HG02798 (cell line): Measurements from ENCODE around the gene CFAP92.

ENCODE experiments used
- ATAC-seq: cut with Tn5 transposase; IDR thresholded peaks from one replicate; pipeline ENCODE4 v1.9.1; 2021; ENCODE audit warnings: mild to moderate bottlenecking; ENCODE audit not compliant: unreplicated experiment, poor library complexity

Gene CFAP92

DNA sequence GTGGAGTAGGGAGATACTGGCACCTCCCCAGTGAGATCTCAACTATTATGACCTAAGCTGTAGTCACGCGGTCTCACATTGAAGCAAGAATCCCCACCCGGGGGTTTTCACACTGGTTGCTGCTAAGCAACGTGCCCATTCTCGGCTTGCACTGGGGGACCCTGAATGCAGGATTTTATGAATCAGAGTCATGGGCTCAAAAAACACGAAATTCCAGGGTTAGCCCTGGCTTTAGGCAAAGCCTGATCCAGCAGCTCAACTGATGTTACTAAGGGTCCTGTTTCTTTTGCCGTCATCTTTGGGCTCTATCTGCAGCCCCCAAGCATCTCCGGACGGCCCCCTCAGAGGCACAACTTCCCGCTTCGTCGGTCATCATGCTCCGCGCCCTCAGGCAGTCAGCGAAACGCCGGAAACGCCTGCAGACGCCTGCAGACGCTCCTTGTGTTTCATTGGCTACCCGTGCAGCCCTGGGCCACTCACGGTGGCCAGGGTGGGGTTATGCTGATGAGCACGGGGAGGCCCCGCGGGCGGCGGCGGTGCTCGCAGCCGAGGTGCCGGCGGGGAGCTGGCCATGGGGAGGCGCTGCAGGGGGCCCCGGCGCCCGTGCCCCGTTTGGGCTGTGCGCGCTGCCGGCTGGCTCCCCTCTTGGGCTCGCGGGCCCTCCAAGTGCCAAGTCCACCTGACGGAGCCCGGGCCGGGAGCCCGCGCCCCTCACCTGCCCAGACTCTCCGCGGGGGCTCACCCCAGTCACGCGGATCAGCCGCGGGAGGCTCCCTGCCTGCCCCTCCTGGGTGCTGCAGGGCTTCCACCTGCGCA, 33.1 kb upstream of the CFAP92 start:
- peak; percentile 99 for ATAC-seq

DNA sequence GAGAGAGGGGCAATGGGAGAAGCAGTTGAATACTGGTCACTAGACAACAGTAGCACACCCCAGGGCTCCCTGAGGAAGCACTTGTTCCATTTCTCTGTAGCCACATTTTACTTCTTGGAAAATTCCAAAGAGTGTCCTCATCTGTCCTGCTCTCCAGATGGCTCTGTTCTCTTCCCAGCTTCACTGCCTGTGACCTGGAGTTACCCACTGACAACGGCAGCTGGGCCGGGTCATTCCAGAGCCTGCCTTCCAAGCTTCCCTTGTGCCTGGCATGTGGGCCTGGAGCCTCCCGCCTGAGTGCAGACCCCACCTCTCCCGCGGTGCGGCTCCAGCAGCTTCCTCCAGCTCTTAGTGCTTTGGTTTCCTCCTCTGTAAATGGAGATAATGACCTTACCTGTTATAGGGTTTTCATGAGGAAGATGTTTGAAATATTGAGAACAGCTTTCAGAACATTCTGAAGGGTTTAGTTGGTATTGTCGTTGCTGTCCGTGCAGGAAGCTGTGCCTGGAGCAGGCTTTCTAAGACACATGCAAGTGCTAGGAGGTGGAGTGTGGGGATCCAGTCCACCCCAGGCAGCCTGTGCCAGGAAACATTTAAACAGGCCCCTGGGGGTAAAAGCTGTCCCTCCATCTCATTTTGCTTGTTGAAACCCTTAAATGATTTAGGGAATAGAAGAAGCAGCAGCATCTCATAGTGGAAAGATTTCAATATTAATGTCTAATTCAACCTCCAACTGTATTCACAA, 32.0 kb upstream of the CFAP92 start:
- ATAC-seq = no peak

DNA sequence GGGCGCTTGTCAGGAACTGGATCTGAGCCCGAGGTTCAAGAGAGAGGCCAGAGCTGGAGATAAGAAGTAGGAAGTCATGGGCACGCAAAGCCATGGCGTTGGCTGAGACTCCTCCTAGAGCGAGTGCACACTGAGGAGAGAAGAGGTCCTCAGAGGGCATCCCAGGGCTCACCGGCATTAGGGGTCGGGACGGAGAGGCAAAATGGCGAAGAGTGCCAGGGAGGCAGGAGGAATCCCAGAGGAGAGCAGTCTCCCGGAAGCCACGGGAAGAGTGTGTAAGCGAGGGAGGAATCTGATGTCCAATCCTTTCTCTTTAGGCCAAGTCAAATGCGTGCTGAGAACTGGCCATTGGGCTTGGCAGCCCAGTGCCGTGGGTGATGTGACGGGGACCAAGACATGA, 31.2 kb upstream of the CFAP92 start:
- no peak for ATAC-seq

DNA sequence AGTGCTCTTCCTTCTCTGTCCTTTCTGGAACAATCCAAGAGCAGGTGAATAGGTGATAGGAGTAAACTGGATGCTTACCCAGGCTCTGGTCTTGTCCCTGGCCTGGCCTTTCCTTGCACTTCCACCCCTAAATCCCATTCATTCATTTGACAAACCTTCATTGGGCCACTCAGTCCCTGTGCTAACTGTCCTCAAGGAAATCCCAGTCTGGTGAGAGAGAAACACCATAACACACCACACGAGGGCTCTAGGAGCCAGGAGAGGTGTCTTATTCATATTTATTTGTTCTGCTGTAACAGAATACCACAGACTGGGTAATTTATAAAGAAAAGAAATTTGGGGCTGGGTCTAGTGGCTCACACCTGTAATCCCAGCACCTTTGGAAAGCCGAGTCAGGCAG, 30.0 kb upstream of the CFAP92 start:
- no peak for ATAC-seq

DNA sequence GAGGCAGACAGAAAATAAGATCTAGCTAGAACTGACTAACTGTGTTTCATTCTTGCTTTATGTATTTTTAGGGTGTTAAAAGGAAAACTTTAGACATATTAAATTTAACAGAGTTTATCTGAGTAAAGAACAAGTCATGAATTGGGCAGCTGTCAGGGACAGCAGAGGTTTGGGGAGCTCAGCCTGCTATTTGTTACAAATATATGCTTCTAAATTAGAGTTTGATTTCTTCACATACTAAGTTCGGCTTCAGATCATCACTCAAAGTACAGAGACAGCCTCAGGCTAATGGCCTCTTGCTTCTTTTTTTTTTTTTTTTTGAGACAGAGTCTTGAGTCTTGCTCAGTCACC, 29.1 kb upstream of the CFAP92 start:
- ATAC-seq = no peak

DNA sequence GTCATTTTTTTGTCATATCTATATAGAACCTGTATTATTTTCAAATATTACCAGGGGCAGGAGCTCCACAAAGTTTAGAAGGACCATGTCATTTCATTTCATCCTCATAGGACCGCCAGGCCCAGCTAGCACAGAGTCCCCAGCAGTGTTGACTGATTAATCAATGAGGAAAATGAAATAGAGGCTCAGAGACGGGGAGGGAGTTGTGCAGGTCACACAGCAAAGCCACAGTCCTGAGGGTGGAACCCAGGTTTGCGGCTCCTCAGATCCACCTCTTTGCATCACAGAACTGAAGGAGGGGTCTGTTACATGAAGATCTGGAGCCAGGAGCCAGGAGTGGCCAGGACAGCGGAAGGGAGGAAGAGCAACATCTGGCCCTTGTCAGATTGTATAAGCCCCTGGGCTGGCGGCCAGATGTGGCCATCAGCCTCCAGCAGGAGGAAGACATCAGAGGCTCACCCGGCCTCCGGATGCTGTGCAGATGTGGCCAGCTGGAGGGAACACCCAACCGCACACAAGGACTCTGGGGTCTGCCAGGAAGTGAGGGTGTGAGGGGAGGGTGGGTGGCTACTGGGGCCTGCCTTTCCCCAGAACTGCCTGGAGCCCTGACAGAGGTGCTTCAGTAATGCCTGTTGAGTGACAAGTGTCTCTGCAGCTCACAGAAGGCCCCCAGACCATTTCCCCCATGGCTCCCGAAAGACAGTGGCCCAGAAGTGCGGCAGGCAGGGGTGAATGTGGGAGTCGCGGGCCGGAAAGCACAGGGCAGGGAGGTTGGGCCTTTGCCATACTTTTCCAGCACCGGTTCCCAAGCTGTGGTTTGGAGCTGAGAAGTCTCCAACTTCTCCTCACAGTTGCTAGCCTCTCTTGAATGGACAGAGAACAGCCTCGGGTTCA, 28.5 kb upstream of the CFAP92 start:
- no peak for ATAC-seq

DNA sequence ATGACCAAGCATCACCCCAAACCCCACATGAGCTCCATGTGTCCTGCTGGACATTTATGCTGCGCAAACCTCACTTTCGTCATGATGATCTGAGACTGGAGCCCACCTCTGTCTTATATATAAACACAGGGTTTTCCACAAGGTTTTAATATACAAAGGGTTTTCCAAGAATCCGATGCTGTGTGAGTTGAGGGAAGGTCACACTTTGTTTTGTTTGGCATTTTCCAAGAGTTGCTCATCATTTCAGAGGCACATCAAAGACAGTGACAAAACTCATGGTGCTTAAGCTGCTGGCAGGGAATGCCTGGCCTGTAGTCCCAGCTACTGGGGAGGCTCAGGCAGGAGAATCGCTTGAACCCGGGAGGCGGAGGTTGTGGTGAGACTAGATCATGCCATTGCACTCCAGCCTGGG, 27.3 kb upstream of the CFAP92 start:
- no peak for ATAC-seq

DNA sequence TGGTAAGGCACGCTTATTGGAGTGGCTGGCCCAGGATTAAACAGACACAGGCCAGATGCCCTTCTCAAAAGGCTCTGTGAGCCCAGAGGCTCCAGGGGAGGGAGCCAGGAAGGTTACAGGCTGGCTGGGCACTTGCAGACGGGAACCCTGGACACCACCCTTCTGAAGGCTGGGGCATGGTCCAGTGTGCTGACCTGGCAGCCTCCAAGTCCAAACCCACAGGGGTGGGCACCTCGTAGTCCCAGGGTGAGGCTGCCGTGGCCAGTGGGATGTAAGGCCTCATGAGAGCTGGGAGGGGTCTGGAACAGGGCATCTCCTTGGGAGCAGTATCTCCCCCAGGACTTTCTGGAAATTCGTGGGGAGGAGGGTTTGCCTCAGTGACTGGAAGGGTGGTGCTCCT, 26.8 kb upstream of the CFAP92 start:
- no peak for ATAC-seq

DNA sequence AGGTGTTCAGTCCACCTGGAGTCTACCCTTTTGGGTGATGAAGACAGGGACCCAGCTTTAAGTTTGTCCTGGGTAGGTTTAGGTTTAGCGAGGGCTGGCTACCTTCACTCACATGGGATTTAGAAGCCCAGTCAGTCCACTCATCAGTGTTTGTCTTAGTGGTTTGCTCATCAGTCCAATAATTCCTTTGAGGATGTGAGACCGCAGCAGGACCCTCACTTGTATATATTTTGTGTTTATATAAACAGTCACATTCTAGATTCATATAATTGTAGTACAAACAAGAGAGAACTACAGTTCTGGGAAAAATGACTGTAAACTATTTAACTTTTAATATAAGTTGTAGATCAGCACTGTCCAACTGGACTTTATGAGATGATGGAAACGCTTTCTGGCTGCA, 25.4 kb upstream of the CFAP92 start:
- ATAC-seq = no peak

DNA sequence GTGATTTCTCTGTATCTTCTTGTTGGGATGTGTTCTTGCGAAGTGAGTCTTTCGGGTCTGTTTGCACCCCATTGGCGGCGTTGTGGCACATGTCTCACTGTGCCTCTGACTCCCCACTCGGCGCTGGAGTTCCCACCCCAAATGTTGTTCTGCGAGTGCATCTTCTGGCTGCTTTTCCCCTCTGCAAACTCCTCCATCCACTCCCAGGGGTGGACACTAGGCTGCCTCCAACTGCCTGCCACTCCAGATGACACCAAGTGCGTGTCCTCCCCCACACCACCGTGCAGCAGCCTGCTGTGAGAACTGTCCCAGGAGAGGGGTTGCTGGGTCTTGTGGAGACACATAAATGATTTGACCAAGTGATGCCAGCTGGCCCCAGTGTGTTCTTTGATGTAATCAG, 24.9 kb upstream of the CFAP92 start:
- no peak for ATAC-seq

DNA sequence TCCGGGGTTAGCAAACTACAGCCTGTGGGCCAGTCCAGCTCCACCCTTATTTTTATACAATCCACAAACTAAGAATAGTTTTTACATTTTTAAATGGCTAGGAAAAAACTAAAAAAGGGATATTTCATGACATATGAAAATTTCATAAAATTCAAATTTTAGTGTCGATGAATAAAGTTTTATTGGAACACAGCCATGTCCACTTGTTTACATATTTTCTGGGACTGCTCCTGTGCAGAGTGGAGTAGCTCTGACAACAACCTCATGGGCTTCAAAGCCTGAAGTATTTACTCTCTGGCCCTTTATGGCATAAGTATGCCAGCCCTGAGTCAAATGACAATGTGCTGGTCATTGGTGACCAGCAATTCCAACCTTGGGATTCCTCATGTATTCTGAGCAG, 24.4 kb upstream of the CFAP92 start:
- ATAC-seq = no peak

DNA sequence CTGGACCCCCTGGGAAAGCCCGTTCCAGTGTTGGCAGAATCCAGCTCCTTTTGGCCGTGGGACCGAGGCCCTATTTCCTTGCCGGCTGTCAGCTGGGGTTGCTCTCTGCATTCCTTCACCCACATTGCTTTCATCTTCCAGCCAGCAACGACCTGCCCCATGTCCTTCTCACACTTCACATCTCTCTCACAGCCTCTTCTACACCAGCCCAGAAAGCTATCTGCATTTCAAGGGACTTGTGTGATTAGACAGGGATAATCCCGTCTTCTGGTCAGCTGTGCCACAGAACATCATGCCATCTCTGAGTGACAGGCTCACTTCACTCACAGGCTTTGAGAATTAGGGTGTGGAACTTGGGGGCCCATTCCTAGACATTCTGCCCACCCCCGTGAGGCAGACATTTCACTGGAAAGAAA, 23.6 kb upstream of the CFAP92 start:
- no peak for ATAC-seq

DNA sequence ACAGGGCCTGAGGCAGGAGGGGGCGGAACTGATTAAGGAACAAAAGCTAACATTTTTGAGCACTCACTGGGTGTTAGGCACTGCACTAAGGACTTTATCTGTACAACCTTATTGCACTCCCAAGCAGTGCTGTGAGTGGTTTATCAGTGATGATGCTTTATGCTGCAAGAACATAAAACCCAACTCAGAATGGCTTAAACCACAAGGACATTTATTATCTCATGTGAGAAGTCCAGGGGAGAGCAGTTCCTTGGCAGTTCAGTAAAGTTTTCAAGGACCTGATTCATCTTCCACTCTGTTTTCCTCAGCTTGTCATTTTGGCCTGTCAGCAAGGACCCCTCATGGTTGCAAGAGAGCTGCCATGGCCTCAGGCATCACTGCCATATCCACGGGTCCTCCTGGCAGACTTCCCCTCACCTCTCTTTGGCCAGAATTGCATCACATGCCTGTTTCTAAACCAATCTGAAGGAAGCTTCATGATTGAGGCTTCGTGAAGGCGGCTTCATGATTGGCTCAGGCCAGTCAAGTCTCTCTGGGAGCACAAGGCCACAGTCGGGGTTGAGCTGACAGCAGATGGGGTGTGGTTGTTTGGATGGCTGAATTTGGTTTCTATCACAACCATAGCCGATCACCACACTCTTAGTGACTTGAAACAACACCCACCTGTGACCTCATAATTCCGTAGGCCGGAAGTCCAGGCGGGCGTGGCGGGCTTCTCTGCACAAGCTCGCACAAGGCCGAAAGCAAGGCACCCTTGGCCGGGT, 23.0 kb upstream of the CFAP92 start:
- ATAC-seq = no peak

DNA sequence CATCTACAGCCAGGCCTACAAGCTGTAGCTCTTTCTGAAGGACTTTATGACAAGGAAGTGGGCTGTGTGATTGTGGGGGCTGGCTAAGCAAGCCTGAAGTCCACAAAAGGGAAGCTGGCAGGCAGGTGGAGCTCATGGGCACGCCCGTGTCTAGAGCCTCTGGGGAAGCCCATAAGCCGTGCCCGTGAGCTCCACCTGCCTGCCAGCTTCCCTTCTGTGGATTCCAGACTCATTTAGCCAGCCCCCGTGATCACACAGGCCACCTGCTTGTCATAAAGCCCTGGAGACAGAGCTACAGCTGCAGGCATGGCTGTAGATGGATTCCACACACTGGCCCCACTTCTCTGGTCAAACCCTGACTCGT, 22.5 kb upstream of the CFAP92 start:
- ATAC-seq = no peak

DNA sequence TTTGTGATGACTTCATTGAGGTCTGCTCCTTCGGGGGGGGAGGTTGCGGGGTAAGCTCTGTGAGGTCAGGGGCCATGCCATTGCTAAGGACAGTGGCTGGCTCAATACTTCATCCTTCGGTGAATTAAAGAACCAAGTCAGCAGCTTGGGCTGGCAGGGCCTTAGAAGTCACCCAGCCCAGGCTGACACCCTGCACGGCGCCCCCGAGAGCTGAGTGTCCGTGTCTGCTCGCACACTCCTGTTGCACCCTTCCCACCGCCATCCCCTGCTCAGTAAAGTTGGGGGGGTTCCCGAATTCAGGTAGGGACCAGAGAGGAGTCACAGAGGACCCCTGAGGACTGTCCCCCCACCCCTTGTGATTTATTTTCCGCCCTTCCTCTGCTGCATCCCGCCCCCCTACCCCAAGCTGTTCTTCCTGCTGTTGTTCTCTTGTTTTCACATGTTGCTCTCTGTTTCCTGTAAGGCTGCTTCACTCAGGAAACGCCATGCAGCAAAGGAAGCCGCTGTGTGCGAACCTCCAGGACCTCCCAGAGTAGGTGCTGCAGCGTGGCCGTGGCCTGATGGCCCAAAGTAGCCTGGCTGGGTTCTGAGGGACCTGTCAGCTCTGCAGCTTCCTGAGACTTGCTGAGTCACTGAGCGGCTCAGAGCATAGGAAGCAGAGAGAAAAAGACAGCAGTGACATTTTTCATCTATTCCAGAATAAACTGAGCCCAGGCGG, 21.7 kb upstream of the CFAP92 start:
- ATAC-seq = no peak

DNA sequence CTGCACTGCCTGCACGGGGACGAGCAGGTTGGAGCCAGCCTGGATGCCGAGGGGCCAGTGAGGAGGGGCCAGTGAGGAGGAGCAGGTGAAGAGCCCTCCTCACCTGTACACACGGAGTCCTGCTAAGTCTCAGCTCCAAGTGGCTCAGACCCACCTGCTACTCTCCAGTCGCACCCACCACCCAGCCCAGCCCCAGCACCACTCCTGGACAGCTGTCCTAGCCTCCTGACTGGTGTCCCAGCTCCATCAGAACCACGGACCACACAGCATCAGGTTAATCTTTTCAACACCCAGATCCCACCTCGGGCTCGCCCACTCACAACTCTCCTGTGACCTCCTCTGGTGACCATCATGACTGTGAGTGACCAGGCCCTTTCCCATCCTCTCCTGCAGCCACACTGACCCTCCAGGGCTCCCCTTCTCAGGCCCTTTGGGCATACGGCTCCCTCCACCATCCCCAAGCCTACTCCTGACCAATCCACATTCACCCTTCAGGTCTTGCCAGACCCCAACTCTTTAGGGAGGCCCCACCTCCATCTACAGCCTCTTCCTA, 21.0 kb upstream of the CFAP92 start:
- ATAC-seq = no peak

DNA sequence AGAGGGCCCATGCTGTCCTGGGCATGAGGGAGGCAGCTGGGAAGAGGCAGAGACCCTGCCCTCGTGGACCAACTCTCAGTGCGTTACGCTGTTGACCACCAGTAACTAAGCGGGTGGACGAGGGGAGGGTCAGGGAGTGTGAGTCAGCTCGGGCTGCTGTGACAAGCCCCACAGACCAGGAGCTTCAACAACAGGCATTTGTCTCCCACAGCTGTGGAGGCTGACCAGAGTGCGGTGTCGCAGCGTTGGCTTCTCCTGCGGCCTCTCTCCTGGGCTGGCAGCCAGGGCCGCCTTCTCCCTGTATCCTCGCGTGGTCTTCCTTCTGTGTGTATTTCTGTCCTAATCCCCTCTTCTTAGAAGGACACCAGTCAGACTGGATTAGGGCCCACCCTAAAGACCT, 20.3 kb upstream of the CFAP92 start:
- ATAC-seq = no peak

DNA sequence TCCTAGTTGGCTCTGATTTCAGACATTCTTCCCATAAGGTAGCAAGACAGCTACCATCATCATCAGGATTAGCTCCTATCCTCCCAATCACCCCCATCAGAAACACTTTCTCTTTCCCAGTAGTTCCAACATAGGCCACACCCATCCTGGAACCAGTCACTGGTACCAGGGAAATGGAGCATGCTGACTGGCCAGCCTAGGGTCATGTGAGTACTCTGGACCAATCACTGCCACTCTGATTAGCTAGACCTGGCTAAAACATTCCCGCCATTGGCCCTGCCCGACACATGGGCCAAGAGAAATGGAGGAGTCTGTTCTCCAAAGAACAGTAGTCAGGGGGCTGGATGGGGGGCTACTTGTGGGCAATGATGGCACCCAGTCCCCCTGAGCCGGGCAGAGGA, 19.6 kb upstream of the CFAP92 start:
- no peak for ATAC-seq

DNA sequence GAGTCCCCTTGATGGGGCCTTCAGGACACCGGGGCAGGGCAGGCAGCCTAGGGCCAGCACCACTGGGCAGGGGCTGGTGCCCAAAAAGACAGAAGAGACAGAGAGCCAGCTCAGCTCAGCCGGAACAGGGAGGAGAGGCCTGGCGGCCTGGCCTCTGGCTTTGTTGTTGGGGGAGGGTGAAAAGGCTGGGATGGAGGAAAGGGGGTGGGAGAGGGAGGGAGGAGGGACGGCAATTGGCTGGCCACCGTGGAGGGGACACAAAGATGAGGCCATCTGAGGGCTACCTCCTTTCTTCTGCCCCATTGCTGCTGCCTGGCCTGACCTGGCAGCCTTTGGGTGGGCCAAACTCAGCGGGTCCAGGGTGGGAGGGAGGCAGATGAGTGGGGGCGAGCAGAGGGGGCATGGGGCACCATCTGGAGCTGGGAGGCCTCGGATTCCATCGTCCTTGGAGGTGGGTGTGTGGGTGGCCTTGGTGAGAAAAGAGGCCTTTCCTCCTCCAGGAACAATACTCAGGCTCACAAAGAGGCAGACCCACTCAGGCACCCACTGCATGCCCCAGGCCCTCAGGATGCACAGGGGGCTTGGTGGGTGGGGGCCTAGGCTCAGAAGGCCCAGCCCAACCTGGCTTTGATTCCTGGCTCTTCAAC, 16.6 kb upstream of the CFAP92 start:
- no peak for ATAC-seq
